Activated T-helper 17 cell treated with anti-CD3 and anti-CD28 coated beads, Interleukin-2, amount 50 U/mL, for 72 hours (primary cell): ENCODE data around the gene PRKN. TPM values are rescaled to one million over a fixed set of nuclear protein-coding genes. Genes with fewer than 3 reads are reported as not detected.

Source experiments
- ATAC-seq: fragments of 150-1000 bp; cut with Tn5 transposase; replicated peaks from 2 replicates; pipeline ENCODE4 v1.10.0; 2021; ENCODE audit warnings: mild to moderate bottlenecking, moderate library complexity
- H3K27ac Mint-ChIP-seq: one replicate; pipeline ENCODE4 v1.8.0; 2022; ENCODE audit warnings: mixed read lengths
- H3K27me3 Mint-ChIP-seq: one replicate; pipeline ENCODE4 v1.8.0; 2022; ENCODE audit warnings: mixed read lengths
- H3K36me3 Mint-ChIP-seq: one replicate; pipeline ENCODE4 v1.8.0; 2022; ENCODE audit warnings: low read depth, mild to moderate bottlenecking, mixed read lengths
- H3K4me1 Mint-ChIP-seq: one replicate; pipeline ENCODE4 v1.8.0; 2022; ENCODE audit warnings: mixed read lengths
- H3K4me3 Mint-ChIP-seq: one replicate; pipeline ENCODE4 v1.8.0; 2022; ENCODE audit warnings: mild to moderate bottlenecking, mixed read lengths
- H3K9me3 Mint-ChIP-seq: one replicate; pipeline ENCODE4 v1.8.0; 2022; ENCODE audit warnings: mixed read lengths
- total RNA-seq, 2 donors: library from RNA; stranded (reverse); gene quantifications; one replicate each; pipeline ENCODE4 v1.2.3, GENCODE V29; 2022

PRKN gene
- total RNA-seq, 2 donors from 2014 or later, result 0.84 to 0.87 TPM

DNA sequence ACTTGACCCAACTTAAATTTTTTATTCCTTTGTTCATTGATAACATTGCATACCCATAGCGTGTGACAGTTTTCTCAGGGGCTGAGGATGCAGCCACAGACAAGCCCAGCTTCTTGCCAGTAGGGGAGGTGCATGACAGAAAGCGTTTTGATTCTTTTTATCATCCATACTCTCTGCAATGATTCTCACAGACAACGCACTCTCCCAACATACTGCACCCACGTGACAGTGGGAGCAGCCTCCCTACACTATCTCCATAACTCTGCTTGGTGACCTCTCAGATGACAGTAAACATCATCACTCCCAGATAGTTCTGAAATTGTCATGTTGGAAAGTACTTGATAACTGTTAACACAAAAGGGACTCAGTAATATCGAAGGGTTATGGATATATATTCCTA, 972.5 kb downstream of the PRKN start:
- H3K36me3 Mint-ChIP-seq, result no peaks in the 10 kb centered on the region
- H3K27me3 Mint-ChIP-seq, result peaks cover 3% of the 10 kb centered on the region
- H3K27ac Mint-ChIP-seq, result no peak overlapping the region
- no peak overlapping the region for H3K4me3 Mint-ChIP-seq
- no peak for ATAC-seq
- H3K9me3 Mint-ChIP-seq, result no peaks in the 10 kb centered on the region
- H3K4me1 Mint-ChIP-seq, result no peaks in the 10 kb centered on the region

DNA sequence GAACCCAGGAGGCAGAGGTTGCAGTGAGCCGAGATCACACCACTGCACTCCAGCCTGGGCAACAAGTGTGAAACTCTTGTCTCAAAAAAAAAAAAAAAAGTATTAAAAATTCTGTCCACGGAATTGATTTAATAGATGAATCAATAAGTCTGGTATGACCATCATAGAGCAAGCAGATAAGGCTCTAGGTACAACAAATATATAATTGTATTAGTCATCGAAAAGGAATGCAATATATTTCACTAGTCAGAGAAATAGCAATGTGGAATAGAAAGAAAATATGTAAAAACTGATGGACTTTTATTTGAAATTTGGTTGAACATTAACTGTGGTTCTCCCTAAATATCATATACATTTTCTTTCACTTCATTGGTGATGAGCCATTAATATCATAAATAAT, 976.9 kb downstream of the PRKN start:
- H3K9me3 Mint-ChIP-seq, result no peaks in the 10 kb centered on the region
- H3K27ac Mint-ChIP-seq, result no peak overlapping the region
- peaks cover 3% of the 10 kb centered on the region for H3K27me3 Mint-ChIP-seq
- no peak overlapping the region for H3K4me3 Mint-ChIP-seq
- H3K36me3 Mint-ChIP-seq, result no peaks in the 10 kb centered on the region
- no peak for ATAC-seq
- no peaks in the 10 kb centered on the region for H3K4me1 Mint-ChIP-seq

GRCh38 chr6:161749576-161749975, 978.0 kb downstream of the PRKN start:
- Mint-ChIP-seq H3K36me3 (no peaks in the 10 kb centered on the region), H3K4me3 (no peak overlapping the region), H3K4me1 (no peaks in the 10 kb centered on the region), H3K27me3 (peaks cover 3% of the 10 kb centered on the region), H3K9me3 (no peaks in the 10 kb centered on the region), H3K27ac (no peak overlapping the region)
- ATAC-seq, result no peak

- H3K27me3 Mint-ChIP-seq, result peaks cover 3% of the 10 kb centered on the region
- no peaks in the 10 kb centered on the region for H3K9me3 Mint-ChIP-seq
- no peaks in the 10 kb centered on the region for H3K4me1 Mint-ChIP-seq
- H3K36me3 Mint-ChIP-seq, result no peaks in the 10 kb centered on the region
- no peak for ATAC-seq
- no peak overlapping the region for H3K27ac Mint-ChIP-seq
- H3K4me3 Mint-ChIP-seq, result no peak overlapping the region
Measured at GRCh38 chr6:161748535-161749416, 978.8 kb downstream of the PRKN start.

- H3K4me1 Mint-ChIP-seq, result no peaks in the 10 kb centered on the region
Measured at GRCh38 chr6:161747506-161747905, 980.1 kb downstream of the PRKN start.

DNA sequence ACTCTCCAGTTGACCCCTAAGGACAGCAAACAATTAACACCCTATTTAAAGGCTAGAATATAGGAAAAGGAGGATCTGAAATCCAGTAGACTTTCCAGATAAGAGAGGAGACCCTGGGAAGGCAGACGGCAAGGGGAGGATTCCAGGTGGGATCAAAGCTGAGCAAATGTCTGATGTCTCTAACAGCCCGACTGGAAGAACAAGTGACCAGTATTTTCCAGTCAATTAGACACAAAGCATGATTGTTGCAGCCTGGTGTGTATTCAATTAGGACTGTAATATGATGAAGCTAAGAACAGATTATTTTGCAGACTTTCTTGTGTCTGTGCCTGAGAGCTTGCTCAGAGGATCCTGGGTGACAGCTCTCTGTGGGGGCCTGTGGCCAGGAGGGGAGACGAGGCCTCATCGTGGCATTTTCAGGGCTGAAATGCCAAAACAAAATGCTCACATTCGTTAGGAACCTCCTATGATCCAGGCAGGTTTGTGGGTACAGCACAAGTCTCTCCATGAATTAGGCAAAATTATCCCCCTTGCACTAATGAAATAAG, 981.9 kb downstream of the PRKN start:
- Mint-ChIP-seq H3K36me3 (no peaks in the 10 kb centered on the region), H3K4me3 (no peak overlapping the region), H3K9me3 (no peaks in the 10 kb centered on the region), H3K27ac (no peak overlapping the region), H3K4me1 (no peaks in the 10 kb centered on the region), H3K27me3 (no peaks in the 10 kb centered on the region)
- ATAC-seq, result no peak

More at GRCh38 chr6:161747506-161747905, 980.1 kb downstream of the PRKN start:
- H3K9me3 Mint-ChIP-seq, result no peaks in the 10 kb centered on the region
- H3K27ac Mint-ChIP-seq, result no peak overlapping the region
- H3K27me3 Mint-ChIP-seq, result peaks cover 3% of the 10 kb centered on the region
- ATAC-seq, result no peak
- no peaks in the 10 kb centered on the region for H3K36me3 Mint-ChIP-seq
- no peak overlapping the region for H3K4me3 Mint-ChIP-seq

- H3K9me3 Mint-ChIP-seq, result no peaks in the 10 kb centered on the region
- ATAC-seq, result no peak
- H3K36me3 Mint-ChIP-seq, result no peaks in the 10 kb centered on the region
- no peak overlapping the region for H3K4me3 Mint-ChIP-seq
- no peak overlapping the region for H3K27ac Mint-ChIP-seq
- no peaks in the 10 kb centered on the region for H3K4me1 Mint-ChIP-seq
- no peaks in the 10 kb centered on the region for H3K27me3 Mint-ChIP-seq
Measured at GRCh38 chr6:161745128-161745527, 982.4 kb downstream of the PRKN start.

DNA sequence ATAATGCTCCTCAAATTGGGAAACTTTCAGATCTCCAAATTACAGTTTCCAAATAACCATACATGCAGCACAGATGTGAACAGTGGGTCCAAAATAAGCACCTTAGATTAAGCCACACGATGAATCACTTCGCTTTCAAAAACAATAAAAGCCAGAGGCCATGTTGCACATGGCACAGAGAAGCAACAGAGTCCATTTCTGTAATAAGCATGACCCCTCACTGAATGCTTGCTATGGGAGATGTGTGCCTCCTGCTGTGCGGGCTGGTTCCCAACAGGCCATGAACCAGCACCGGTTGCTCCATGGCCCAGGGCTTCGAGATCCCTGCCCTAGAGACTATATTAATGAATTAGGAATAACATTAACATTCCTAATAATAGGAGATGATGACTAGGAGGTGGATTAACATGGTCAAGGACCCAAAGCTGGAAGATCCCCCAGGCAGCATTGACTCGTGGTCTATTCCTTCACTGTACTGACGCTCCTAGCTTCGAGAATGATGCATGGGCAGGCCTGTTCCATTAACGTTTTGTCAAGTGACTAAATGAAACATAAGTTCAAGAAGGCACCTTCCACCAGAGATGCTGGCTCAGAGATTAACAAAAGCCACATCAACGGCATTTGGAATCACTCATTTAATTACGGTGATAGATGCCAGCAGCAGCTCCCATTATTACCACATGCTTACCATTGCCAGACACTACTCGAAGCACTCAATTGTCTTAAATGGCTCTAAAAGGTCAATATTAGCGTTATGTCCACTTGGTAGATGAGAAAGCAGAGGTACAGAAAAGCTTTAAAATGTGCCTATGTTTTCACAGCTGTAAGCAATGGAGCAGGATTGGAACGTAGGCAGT, 983.1 kb downstream of the PRKN start:
- H3K4me1 Mint-ChIP-seq, result no peaks in the 10 kb centered on the region
- no peaks in the 10 kb centered on the region for H3K27me3 Mint-ChIP-seq
- H3K36me3 Mint-ChIP-seq, result no peaks in the 10 kb centered on the region
- ATAC-seq, result no peak
- H3K9me3 Mint-ChIP-seq, result no peaks in the 10 kb centered on the region
- H3K4me3 Mint-ChIP-seq, result no peak overlapping the region
- H3K27ac Mint-ChIP-seq, result no peak overlapping the region

- H3K9me3 Mint-ChIP-seq, result no peaks in the 10 kb centered on the region
- no peaks in the 10 kb centered on the region for H3K27me3 Mint-ChIP-seq
- H3K4me3 Mint-ChIP-seq, result no peak overlapping the region
- H3K36me3 Mint-ChIP-seq, result no peaks in the 10 kb centered on the region
- H3K4me1 Mint-ChIP-seq, result no peaks in the 10 kb centered on the region
- ATAC-seq, result no peak
- H3K27ac Mint-ChIP-seq, result no peak overlapping the region
Measured at GRCh38 chr6:161743509-161744178, 983.9 kb downstream of the PRKN start.

DNA sequence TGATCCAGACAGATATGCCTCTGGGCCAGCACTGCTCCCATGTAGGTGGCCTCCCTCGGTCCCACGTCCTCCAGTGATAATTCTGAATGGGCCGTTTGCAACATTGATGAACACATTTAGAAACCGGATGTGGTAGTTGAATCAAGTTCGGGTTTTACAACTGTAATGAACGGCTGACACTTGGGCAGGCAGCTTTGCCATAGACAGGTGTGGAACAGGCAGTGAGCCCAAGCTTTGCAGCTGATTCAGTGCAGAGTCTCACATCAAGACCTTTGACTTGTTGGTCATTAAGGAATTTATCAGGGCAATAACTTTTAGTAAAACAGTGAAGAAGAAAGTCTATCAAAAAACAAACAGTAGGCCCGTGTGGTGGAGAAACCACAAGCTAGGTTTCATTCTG, 987.1 kb downstream of the PRKN start:
- ATAC-seq, result no peak
- H3K9me3 Mint-ChIP-seq, result no peaks in the 10 kb centered on the region
- H3K27ac Mint-ChIP-seq, result no peak overlapping the region
- H3K4me1 Mint-ChIP-seq, result no peaks in the 10 kb centered on the region
- no peak overlapping the region for H3K4me3 Mint-ChIP-seq
- no peaks in the 10 kb centered on the region for H3K27me3 Mint-ChIP-seq
- H3K36me3 Mint-ChIP-seq, result no peaks in the 10 kb centered on the region

DNA sequence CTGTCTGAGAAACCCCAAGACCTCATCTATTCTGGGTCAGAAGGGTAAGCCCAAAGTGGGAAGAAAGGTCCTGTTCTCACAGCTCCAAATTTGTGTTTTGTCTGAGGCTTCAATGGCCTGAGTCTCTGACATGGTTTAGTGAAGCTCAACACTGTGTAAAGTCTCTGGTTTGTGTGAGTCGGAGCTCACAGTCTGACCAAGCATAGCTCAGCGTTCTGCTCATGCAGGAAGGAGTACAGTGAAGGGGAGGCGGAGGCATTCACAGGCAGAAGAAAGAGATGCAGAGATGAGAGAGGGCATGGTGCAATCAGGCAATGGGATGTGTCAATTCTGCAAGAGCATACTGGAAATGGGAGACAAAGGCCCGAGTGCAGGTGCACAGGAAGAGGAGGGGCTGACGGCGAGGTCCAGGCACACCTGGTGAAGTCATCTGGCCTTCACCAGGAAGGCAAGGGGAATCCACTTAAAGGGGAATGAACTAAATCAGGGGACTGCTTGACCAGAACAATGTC, 990.7 kb downstream of the PRKN start:
- no peak for ATAC-seq
- Mint-ChIP-seq H3K4me3 (no peak overlapping the region), H3K27ac (no peak overlapping the region), H3K27me3 (no peaks in the 10 kb centered on the region), H3K9me3 (no peaks in the 10 kb centered on the region), H3K36me3 (no peaks in the 10 kb centered on the region), H3K4me1 (no peaks in the 10 kb centered on the region)

GRCh38 chr6:161736326-161736725, 991.2 kb downstream of the PRKN start:
- H3K4me3 Mint-ChIP-seq, result no peak overlapping the region
- H3K4me1 Mint-ChIP-seq, result no peaks in the 10 kb centered on the region
- H3K27me3 Mint-ChIP-seq, result no peaks in the 10 kb centered on the region
- no peak for ATAC-seq
- H3K9me3 Mint-ChIP-seq, result no peaks in the 10 kb centered on the region
- no peaks in the 10 kb centered on the region for H3K36me3 Mint-ChIP-seq
- H3K27ac Mint-ChIP-seq, result no peak overlapping the region

DNA sequence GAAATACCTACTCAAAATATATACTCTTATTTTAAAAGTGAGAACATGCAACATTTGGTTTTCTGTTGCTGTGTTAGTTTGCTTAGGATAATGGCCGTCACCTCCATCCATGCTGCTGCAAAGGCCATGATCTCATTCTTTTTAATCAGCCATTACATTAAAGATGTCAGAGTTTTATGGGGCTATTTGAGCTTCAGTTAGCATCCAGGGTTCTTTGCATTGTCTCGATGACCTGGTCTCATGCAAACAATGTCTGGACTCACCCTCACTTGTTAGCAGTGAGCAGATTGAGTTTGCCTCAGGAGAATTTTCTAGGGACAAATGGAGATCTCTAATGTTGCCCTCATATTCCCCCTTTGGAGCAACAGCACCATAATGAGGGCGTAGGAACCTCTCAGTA, 995.0 kb downstream of the PRKN start:
- Mint-ChIP-seq H3K9me3 (peaks cover 12% of the 10 kb centered on the region), H3K27me3 (no peaks in the 10 kb centered on the region), H3K27ac (no peak overlapping the region), H3K4me3 (no peak overlapping the region), H3K36me3 (no peaks in the 10 kb centered on the region), H3K4me1 (no peaks in the 10 kb centered on the region)
- no peak for ATAC-seq
